8988T (cell line): ENCODE data around the gene NR1D1.

Source experiments
- DNase-seq: peaks from one replicate; pipeline ENCODE4 v3.0.0; 2011

Gene NR1D1

DNA sequence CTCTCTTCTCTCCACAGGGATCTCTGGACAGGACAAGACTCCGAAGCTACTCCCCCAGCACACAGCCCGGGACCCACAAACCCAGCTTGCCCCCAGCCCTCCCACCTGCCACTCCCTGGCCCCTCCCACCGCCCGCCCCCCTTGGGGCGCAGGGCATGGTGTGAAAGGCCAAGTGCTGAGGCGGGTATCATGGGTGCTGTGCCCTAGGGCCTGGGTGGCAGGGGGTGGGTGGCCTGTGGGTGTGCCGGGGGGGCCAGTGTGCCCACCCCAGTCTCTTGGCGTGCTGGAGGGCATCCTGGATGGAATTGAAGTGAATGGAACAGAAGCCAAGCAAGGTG is 26.2 kb downstream of the NR1D1 start:
- DNase-seq = no peak

DNA sequence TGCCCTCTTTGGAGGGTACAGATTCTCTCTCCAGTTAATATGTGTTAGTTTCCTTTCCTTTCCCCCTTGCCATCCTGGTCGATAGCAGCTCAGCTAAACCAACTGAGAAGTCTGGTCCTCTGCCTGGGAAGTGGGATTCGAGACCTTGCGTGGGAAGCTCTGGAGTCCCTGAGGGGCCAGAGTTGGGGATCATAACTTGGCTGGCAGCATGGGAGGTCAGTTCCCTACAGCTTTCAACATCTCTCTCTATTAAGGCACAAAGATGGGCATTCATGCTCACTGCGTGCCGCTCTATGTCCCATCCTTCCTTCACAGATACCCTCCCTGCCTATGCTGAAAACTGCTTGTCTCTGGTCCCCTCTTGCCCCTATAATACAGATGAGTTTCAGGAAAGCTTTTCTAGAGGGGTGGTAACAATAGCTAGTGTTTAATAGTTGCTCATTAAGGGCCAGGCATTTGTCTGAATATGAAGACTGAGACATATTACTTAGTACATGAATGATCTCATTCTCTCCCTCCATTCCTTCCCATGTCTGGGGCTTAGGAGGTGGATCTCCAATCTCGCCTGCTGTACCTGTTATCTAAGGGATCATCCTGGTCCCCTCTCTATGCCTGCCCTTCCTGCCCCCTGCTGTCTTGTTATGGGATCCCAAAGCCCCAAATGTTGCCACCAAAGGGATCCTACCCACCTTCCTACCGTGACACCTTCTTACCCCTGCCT is 26.8 kb downstream of the NR1D1 start:
- no peak for DNase-seq

DNA sequence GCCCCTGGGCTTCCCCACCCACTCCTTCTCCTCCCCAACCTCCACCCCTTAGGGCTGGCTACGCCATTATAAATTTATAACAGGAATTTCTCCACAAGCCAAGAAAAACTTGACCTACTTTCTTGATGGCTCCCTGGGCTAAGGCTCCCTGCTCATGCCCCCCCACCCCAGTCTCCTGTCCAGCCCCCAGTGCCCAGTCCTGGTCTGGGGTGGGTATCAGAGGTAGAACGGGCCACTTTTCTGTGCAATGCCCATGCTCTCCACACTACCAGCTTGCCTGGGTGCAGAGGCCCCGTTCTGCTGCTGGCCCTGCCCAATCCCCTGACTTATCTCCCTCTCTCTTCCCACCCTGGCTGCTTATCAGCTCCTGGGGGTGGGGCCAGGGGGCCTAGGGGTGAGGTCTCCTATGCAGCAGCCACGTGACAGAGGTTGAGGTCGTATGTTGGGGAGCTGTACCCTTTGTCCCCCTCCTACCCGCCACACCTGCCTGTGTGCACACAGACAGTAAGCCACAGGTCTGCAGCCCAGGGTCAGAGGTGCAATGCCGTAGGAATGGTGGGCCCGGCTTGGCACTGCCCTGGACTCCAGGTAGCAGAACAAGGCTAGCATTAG is 27.5 kb downstream of the NR1D1 start:
- DNase-seq = no peak

- no peak for DNase-seq
These were observed 28.2 kb downstream of the NR1D1 start for GRCh38 chr17:40072040-40072734.

DNA sequence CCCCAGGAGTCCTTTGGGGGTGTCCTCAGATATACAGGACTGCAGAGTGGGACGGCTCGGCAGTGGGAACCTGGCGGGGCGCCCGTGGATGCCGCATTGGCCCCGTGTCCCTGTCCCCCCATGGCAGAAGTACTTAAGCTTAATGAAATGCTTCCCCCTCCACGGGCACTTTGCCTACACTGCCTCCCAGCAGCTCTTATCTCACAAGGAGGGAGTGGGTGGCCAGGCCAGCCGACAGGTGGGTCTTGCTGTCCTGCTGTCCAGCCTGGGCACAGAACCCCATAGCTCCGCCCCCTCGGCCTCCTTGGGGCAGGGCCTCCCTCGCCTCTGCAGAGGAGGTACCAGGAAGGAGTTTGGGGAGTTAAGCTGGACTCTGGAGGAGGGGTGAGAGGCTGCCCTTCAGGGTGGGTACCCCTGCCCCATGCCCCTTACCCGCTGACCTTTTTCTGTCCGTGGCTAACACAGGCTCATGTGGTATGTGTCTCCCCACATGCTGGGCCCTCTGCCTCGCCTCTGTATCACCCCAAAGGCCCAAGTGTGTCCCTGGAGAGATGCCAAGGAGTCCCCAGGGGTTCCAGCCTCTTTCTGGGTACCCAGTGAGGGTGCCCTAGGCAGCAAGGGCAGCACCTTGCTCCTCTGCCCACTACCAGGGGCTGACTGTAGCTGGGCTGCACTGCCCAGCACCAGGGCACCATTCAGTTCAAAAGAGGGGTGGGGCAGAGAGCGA is 28.9 kb downstream of the NR1D1 start:
- DNase-seq = no peak

DNA sequence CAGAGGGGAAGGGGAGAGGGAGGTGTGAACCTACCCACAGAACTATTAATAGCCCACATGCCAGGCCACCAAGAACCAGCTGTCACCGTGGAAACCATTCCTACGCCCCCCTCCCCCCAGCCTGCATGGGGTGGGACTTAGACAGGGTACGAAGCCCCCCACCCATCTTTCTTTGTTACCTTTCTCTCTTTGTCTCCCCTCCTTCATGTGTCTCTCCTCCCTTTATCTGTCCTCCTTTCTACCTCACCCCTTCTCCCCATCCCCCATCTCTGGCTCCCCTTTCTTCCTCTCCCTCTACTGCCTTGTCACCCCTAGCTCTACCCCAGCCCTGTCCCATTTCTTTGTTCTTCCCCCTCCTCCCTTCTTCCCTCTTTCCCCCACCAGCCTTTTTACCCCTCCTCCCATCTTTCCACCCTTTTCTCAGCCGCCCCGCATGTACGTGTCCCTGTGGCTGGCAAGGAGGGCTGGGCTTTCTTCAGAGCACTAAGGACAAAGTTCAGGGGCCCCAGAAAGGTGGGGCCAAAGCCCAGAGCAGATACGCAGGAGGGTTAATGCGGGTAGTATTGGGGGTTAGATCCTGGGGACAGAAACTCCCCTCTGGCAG is 29.6 kb downstream of the NR1D1 start:
- no peak for DNase-seq

GRCh38 chr17:40069751-40070708 is 30.4 kb downstream of the NR1D1 start:
- DNase-seq = no peak

GRCh38 chr17:40068917-40069750 is 31.3 kb downstream of the NR1D1 start:
- no peak for DNase-seq

- no peak for DNase-seq
These were observed 31.8 kb downstream of the NR1D1 start for GRCh38 chr17:40068584-40068916.

GRCh38 chr17:40068129-40068581 is 32.2 kb downstream of the NR1D1 start:
- no peak for DNase-seq

DNA sequence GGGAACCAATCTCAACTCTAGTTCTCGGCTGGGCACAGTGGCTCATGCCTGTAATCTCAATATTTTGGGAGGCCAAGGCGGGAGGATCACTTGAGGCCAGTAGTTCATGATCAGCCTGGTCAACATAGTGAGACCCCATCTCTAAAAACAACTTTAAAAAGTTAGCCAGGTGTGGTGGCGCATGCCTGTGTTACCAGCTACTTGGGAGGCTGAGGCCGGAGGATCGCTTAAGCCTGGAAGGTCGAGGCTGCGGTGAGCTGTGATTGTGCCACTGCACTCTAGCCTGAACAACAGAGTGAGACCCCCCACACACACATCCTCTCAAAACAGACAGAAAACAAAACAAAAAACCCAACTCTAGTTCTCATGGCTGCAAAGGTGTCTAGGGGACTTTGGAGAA is 32.7 kb downstream of the NR1D1 start:
- DNase-seq = no peak

GRCh38 chr17:40065769-40066510 is 34.4 kb downstream of the NR1D1 start:
- no peak for DNase-seq

DNA sequence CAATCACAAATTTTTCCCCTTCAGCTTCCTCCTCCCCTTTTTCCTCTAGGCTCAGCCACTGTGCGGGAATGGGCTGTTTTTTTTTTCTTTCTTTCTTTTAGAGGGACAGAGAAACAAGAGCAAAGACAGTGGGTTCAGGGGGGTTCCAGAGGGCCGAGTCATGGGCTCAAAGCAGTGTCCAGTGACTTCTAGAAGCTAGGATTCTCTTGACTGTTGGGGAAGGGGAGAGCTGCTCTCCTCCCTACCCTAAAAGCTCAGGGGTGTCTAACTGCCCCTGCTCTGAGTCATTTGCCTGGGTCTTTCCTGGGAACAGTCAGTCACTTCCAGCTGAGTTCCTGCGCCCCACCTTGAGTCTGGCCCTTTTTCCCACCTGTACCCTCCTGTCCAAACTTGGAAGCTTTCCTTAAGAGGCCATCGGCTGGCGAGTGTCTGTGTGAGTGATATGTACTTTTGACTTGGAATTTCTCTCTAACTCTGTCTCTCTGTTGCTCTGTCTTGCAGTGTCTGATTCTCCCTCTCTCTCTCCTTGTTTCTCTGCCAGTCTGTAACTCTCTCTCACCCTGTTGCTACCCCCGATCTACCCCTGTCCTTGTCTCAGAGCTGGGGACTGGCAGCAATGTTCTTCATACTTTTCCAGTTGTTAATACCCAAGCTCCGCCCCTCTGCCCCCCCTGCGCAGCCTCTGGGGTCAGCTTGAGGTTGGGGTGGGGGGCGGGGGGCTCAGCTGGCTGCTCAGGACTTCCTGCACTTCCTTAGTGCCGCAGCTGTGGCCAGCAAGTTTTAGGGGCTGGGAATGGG is 35.2 kb downstream of the NR1D1 start:
- no peak for DNase-seq

DNA sequence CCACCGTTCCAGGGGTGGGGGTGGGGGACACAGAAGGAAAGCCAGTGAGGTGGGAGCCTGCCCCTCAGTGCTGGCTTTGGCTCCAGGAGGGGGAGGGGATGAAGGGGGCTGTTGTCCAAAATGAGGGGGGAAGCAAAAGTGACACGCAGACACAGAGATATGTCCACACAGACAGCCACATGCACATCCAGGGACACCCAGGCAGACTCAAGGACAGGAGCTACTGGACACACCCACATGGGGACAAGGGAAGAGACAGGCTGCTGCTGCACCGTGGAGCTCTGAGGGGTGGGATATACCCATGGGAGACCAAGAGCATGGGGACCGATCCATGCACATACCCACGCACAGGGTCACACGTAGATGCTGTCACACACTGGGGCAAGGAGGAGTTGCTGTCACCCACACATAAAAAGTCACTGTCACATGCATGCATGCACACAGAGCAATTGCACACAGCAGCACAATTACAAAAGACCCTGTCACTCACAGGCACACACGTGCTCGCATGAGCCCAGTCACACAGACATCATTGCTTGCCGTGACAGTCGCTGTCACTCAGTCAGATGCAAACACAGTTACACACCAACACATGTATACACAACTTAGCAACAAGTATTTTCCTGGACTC is 36.4 kb downstream of the NR1D1 start:
- no peak for DNase-seq

DNA sequence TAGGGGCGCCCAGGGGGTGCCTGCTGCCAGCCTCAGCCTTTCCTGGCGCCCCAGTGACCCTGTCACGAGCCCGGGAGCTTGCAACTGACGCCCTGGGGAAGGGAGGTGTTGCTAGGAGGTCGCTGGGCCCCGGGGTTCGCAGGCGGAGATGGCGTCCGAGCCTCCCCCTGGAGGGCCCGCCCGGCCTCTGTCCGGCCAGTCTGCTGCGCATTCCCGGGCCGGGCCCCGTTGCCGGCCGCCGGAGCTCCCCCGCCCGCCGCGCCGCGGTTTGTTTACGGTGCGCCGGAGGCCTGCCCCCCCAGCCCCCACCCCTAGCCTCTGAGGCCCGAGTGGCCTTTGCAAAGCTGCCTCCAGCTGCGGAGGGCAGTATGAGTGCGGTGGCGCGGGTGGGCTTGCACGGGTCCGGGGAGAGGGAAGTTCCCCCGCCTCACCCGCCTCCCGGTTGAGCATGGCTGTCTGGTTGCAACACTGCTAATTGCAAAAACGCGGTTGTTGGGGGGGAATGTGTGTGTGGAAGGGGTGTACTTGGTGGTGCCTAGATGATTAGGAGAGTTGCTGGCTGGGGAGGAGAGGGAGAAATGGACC is 37.1 kb downstream of the NR1D1 start:
- peak; percentile 49 for DNase-seq

DNA sequence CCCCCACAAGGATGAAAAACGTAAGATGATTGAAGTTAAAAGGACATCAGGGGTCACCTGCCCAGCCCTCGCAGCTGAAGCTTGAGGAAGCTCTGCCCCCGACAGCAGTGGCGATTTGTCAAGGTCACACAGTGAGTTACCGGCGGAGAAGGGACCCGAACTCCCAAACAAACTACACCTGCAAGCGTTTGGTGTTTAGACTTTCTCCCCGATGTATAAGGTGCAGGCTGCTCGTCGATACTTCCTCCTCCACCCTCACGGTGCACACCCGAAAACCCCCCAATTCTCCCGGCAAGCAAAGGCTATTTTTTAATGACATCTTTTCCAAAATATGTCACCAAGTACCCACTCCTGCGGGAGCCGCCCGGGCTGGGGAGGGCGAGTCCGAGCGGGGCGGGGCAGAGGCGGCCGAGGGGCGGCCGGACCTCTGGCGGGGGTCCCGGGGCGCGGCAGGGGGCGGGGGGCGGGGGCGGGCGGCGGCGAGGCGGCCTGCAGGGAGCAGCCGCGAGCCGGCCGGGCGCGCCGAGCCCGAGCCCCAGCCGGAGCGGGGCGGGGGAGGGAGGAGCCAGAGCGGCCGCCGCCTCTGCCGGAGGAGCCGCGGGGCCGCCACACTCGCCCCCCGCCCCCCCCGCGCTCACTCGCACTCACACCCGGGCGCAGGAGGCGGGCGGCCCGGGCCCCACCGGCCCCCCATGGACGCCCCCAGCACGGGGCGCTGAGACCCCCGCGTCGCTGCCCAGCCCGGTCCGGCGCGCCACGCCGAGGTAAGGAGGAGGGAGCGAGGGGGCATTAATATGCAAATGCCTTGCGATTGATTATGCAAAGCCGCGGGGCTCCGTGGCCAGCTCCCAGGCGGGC is 37.8 kb downstream of the NR1D1 start, which contains the start of gene THRA:
TSS of gene THRA (plus strand) at position 637 of the 858 bp plus-strand sequence. CDS start 11,524 bp downstream, outside the sequence.
- DNase-seq = peak; percentile 64

- no peak for DNase-seq
These were observed 38.8 kb downstream of the NR1D1 start for GRCh38 chr17:40061609-40062038.
